Measurements from ENCODE around the gene G0S2. TPM values are rescaled to one million over a fixed set of nuclear protein-coding genes. Genes with fewer than 3 reads are reported as not detected.

The G0S2 gene
- total RNA-seq, 2 experiments from 2014 or later: 6.4 to 6.8 TPM

- H3K36me3 Mint-ChIP-seq (ENCODE audit: low read depth): no peaks in the 10 kb centered on the region
Observed at GRCh38 chr1:209655411-209656231, 19.6 kb upstream of the G0S2 start.

GRCh38 chr1:209657140-209657879, 17.9 kb upstream of the G0S2 start:
- H3K4me1 ChIP-seq (ENCODE audit: insufficient read depth, low read length): peaks cover 14% of the 10 kb centered on the region
- Mint-ChIP-seq H3K27me3 (no peaks in the 10 kb centered on the region), H3K4me3 (no peak overlapping the region), H3K36me3 (ENCODE audit: low read depth) (no peaks in the 10 kb centered on the region), H3K9me3 (no peaks in the 10 kb centered on the region), H3K4me1 (ENCODE audit: low read depth) (peaks cover 16% of the 10 kb centered on the region), H3K27ac (no peak overlapping the region)
- TF ChIP-seq CTCF (IDR thresholded peaks at IDR 0.05): no peak
- H3K4me3 ChIP-seq (ENCODE audit: low read length): no peak overlapping the region
- POLR2A ChIA-PET: interaction anchor here (1.2 kb wide), 1 partner anchor 19 kb away, joined by 3 read pairs; no protein-coding TSS in a partner anchor
- no peak overlapping the region for H3K27ac ChIP-seq (ENCODE audit: low read depth in 1 of 2, low read length in 2 of 2)
- DNase-seq (peak in 3 of 14 experiments; percentile 22 to 82 (median 71)), ATAC-seq (ENCODE audit: poor library complexity) (no peak)
- intact Hi-C loops (cut with DNase I, micrococcal nuclease): no loop called here
- CTCF ChIA-PET: no interaction called here
- no peaks in the 10 kb centered on the region for H3K9me3 ChIP-seq (ENCODE audit: control insufficient read depth in 1 of 2, insufficient read depth in 1 of 2, low read length in 2 of 2)
- no peaks in the 10 kb centered on the region for H3K27me3 ChIP-seq (ENCODE audit: control insufficient read depth in 1 of 2, insufficient read depth in 2 of 2, low read length in 2 of 2)
- no peaks in the 10 kb centered on the region for H3K36me3 ChIP-seq (ENCODE audit: insufficient read depth, low read length)

More at GRCh38 chr1:209655411-209656231, 19.6 kb upstream of the G0S2 start:
- Mint-ChIP-seq H3K4me1 (ENCODE audit: low read depth) (peaks cover 29% of the 10 kb centered on the region), H3K4me3 (no peak overlapping the region), H3K27ac (no peak overlapping the region), H3K27me3 (no peaks in the 10 kb centered on the region), H3K9me3 (no peaks in the 10 kb centered on the region)
- Histone ChIP-seq H3K4me3 (ENCODE audit: low read length) (no peak overlapping the region), H3K4me1 (ENCODE audit: insufficient read depth, low read length) (peaks cover 24% of the 10 kb centered on the region), H3K36me3 (ENCODE audit: insufficient read depth, low read length) (no peaks in the 10 kb centered on the region), H3K27me3 (ENCODE audit: control insufficient read depth in 1 of 2, insufficient read depth in 2 of 2, low read length in 2 of 2) (no peaks in the 10 kb centered on the region), H3K27ac (ENCODE audit: low read depth in 1 of 2, low read length in 2 of 2) (no peak overlapping the region), H3K9me3 (ENCODE audit: control insufficient read depth in 1 of 2, insufficient read depth in 1 of 2, low read length in 2 of 2) (no peaks in the 10 kb centered on the region)
- intact Hi-C loops (cut with DNase I, micrococcal nuclease): no loop called here
- no peak for DNase-seq
- POLR2A ChIA-PET: no interaction called here
- CTCF ChIA-PET: no interaction called here
- no peak for TF ChIP-seq CTCF (IDR thresholded peaks at IDR 0.05)
- ATAC-seq (ENCODE audit: poor library complexity): no peak

GRCh38 chr1:209657918-209658317, 17.3 kb upstream of the G0S2 start:
- peaks cover 9% of the 10 kb centered on the region for H3K4me1 ChIP-seq (ENCODE audit: insufficient read depth, low read length)
- no peaks in the 10 kb centered on the region for H3K9me3 ChIP-seq (ENCODE audit: control insufficient read depth in 1 of 2, insufficient read depth in 1 of 2, low read length in 2 of 2)
- H3K4me3 Mint-ChIP-seq: no peak overlapping the region
- CTCF ChIA-PET: no interaction called here
- H3K27ac ChIP-seq (ENCODE audit: low read depth in 1 of 2, low read length in 2 of 2): no peak overlapping the region
- no peak for DNase-seq
- no peak for ATAC-seq (ENCODE audit: poor library complexity)
- no peaks in the 10 kb centered on the region for H3K36me3 Mint-ChIP-seq (ENCODE audit: low read depth)
- H3K36me3 ChIP-seq (ENCODE audit: insufficient read depth, low read length): no peaks in the 10 kb centered on the region
- no peaks in the 10 kb centered on the region for H3K9me3 Mint-ChIP-seq
- intact Hi-C loops (cut with DNase I, micrococcal nuclease): no loop called here
- H3K27me3 Mint-ChIP-seq: no peaks in the 10 kb centered on the region
- no peak for TF ChIP-seq CTCF (IDR thresholded peaks at IDR 0.05)
- POLR2A ChIA-PET: no interaction called here
- H3K4me1 Mint-ChIP-seq (ENCODE audit: low read depth): peaks cover 11% of the 10 kb centered on the region
- H3K27me3 ChIP-seq (ENCODE audit: control insufficient read depth in 1 of 2, insufficient read depth in 2 of 2, low read length in 2 of 2): no peaks in the 10 kb centered on the region
- no peak overlapping the region for H3K27ac Mint-ChIP-seq
- no peak overlapping the region for H3K4me3 ChIP-seq (ENCODE audit: low read length)

All from CD4-positive, alpha-beta T cell (primary cell).